Measurements from ENCODE around the gene ZNF177. TPM values are rescaled to one million over a fixed set of nuclear protein-coding genes. Genes with fewer than 3 reads are reported as not detected.

The ZNF177 gene
- total RNA-seq, 3 donors from 2014 or later (not counting 1 experiment from before 2014, with no cell fraction given): 0.31 to 1.5 (median 1.2) TPM

GRCh38 chr19:9370738-9371619 is 8.2 kb downstream of the ZNF177 start:
- H3K36me3 ChIP-seq (ENCODE audit: control insufficient read depth, insufficient read depth, low read length): no peaks in the 10 kb centered on the region
- no peak overlapping the region for H3K4me3 ChIP-seq (ENCODE audit: low read length)
- H3K9me3 Mint-ChIP-seq: peaks cover 12 to 32% of the 10 kb centered on the region in 2 donors
- H3K27me3 Mint-ChIP-seq (ENCODE audit: low read depth in 2 of 2): no peaks in the 10 kb centered on the region
- TF ChIP-seq CTCF (IDR thresholded peaks at IDR 0.05): no peak
- H3K4me3 Mint-ChIP-seq: no peak overlapping the region
- intact Hi-C loops (cut with micrococcal nuclease): no loop called here
- no peaks in the 10 kb centered on the region for H3K4me1 ChIP-seq (ENCODE audit: control insufficient read depth, insufficient read depth, low read length)
- peaks cover 49% of the 10 kb centered on the region for H3K36me3 Mint-ChIP-seq
- H3K27me3 ChIP-seq (ENCODE audit: control insufficient read depth, insufficient read depth, low read length): no peaks in the 10 kb centered on the region
- H3K27ac ChIP-seq (ENCODE audit: low read length): no peak overlapping the region
- DNase-seq: no peak
- H3K9me3 ChIP-seq (ENCODE audit: control insufficient read depth, insufficient read depth, low read length): peaks cover 11% of the 10 kb centered on the region
- H3K27ac Mint-ChIP-seq: no peak overlapping the region
- ATAC-seq: no peak
- H3K4me1 Mint-ChIP-seq: no peaks in the 10 kb centered on the region
- 90% methylated on average over 6 of the region's 6 CpGs for WGBS (ENCODE audit: insufficient coverage)

GRCh38 chr19:9381361-9381785 is 18.6 kb downstream of the ZNF177 start:
- Histone ChIP-seq H3K9me3 (ENCODE audit: control insufficient read depth, insufficient read depth, low read length) (peaks cover 71% of the 10 kb centered on the region), H3K27me3 (ENCODE audit: control insufficient read depth, insufficient read depth, low read length) (no peaks in the 10 kb centered on the region), H3K36me3 (ENCODE audit: control insufficient read depth, insufficient read depth, low read length) (peaks cover 38% of the 10 kb centered on the region), H3K4me1 (ENCODE audit: control insufficient read depth, insufficient read depth, low read length) (no peaks in the 10 kb centered on the region), H3K4me3 (ENCODE audit: low read length) (no peak overlapping the region), H3K27ac (ENCODE audit: low read length) (no peak overlapping the region)
- Mint-ChIP-seq H3K36me3 (peaks cover 62% of the 10 kb centered on the region), H3K9me3 (peaks cover 17 to 33% of the 10 kb centered on the region in 2 donors), H3K27me3 (ENCODE audit: low read depth in 2 of 2) (no peaks in the 10 kb centered on the region), H3K27ac (no peak overlapping the region), H3K4me1 (no peaks in the 10 kb centered on the region), H3K4me3 (no peak overlapping the region)
- DNase-seq (no peak), ATAC-seq (no peak)
- WGBS (ENCODE audit: insufficient coverage): 82% methylated on average over 3 of the region's 4 CpGs
- intact Hi-C loops (cut with micrococcal nuclease): no loop called here
- TF ChIP-seq CTCF (IDR thresholded peaks at IDR 0.05): no peak

- H3K27ac ChIP-seq (ENCODE audit: low read length): no peak overlapping the region
- ATAC-seq (peak in 2 of 3 donors; percentile 70 to 80), DNase-seq (peak; percentile 19 to 54)
- Mint-ChIP-seq H3K36me3 (peaks cover 27% of the 10 kb centered on the region), H3K9me3 (peaks cover 10 to 17% of the 10 kb centered on the region in 2 donors), H3K27ac (peak overlapping the region; percentile 41 to 54), H3K4me1 (peaks cover 17 to 21% of the 10 kb centered on the region in 2 donors), H3K4me3 (peak overlapping the region; percentile 77), H3K27me3 (ENCODE audit: low read depth in 2 of 2) (peaks cover 0 to 3% of the 10 kb centered on the region in 2 donors)
- no peak for TF ChIP-seq CTCF (IDR thresholded peaks at IDR 0.05)
- H3K4me3 ChIP-seq (ENCODE audit: low read length): peak overlapping the region; percentile 77
- WGBS (ENCODE audit: insufficient coverage): 5% methylated on average over 36 of the region's 39 CpGs
- H3K9me3 ChIP-seq (ENCODE audit: control insufficient read depth, insufficient read depth, low read length): peaks cover 54% of the 10 kb centered on the region
- no peaks in the 10 kb centered on the region for H3K36me3 ChIP-seq (ENCODE audit: control insufficient read depth, insufficient read depth, low read length)
- intact Hi-C loops (cut with micrococcal nuclease): no loop called here
- H3K27me3 ChIP-seq (ENCODE audit: control insufficient read depth, insufficient read depth, low read length): no peaks in the 10 kb centered on the region
- H3K4me1 ChIP-seq (ENCODE audit: control insufficient read depth, insufficient read depth, low read length): peaks cover 10% of the 10 kb centered on the region
Measured at GRCh38 chr19:9406798-9407352, 44.1 kb downstream of the ZNF177 start.

Measured in natural killer cell (primary cell).